DND-41 (cell line): Measurements from ENCODE around the gene SERPINA3.

Source experiments
- ATAC-seq: fragments of 200-7000 bp; cut with Tn5 transposase; 3 replicates; pipeline ENCODE4 v1.9.1; 2021; ENCODE audit warnings: low read depth; ENCODE audit not compliant: insufficient read depth
- DNase-seq: peaks from one replicate; pipeline ENCODE4 v3.0.0-alpha.2; 2020
- H2AFZ ChIP-seq: 2 replicates; pipeline ENCODE4 v1.6.0; 2012; ENCODE audit warnings: low read depth, low read length
- H3K27ac ChIP-seq: 2 replicates; pipeline ENCODE4 v1.5.1; 2012; ENCODE audit warnings: low read length, inconsistent platforms
- H3K27me3 ChIP-seq: fragments of 200-600 bp; sonication (generic); 2 replicates; pipeline ENCODE4 v1.6.0; 2012; ENCODE audit warnings: low read length, mild to moderate bottlenecking, inconsistent platforms; ENCODE audit not compliant: insufficient read depth, poor library complexity
- H3K36me3 ChIP-seq: 2 replicates; pipeline ENCODE4 v1.5.1; 2012; ENCODE audit warnings: low read length, inconsistent platforms; ENCODE audit not compliant: insufficient read depth
- H3K4me1 ChIP-seq: 2 replicates; pipeline ENCODE4 v1.5.1; 2012; ENCODE audit warnings: mild to moderate bottlenecking, low read length; ENCODE audit not compliant: insufficient read depth
- H3K4me2 ChIP-seq: 2 replicates; pipeline ENCODE4 v1.6.0; 2012; ENCODE audit warnings: mild to moderate bottlenecking, moderate library complexity, low read length, inconsistent platforms; ENCODE audit not compliant: insufficient read depth
- H3K4me3 ChIP-seq, 2 experiments: fragments of 200-600 bp in 1 of 2; shearing (Covaris generic) in 1 of 2; 2 replicates each; pipeline ENCODE4 v1.5.1; 2012 to 2016; ENCODE audit warnings: inconsistent platforms in 2 of 2, low read length in 2 of 2, mild to moderate bottlenecking in 2 of 2, low read depth in 1 of 2, moderate library complexity in 1 of 2
- H3K79me2 ChIP-seq: 2 replicates; pipeline ENCODE4 v1.6.0; 2012; ENCODE audit warnings: low read length, inconsistent platforms; ENCODE audit not compliant: insufficient read depth
- H3K9ac ChIP-seq: 2 replicates; pipeline ENCODE4 v1.6.0; 2012; ENCODE audit warnings: low read depth, mild to moderate bottlenecking, inconsistent platforms, low read length, moderate library complexity
- H3K9me3 ChIP-seq: 2 replicates; pipeline ENCODE4 v1.5.1; 2012; ENCODE audit warnings: low read length, moderate library complexity, mild to moderate bottlenecking, inconsistent platforms; ENCODE audit not compliant: insufficient read depth, severe bottlenecking
- H4K20me1 ChIP-seq: 2 replicates; pipeline ENCODE4 v1.6.0; 2012; ENCODE audit warnings: low read length; ENCODE audit not compliant: insufficient read depth
- CTCF ChIP-seq: IDR thresholded peaks from 2 replicates; pipeline ENCODE4 v1.5.1; 2012; ENCODE audit warnings: borderline replicate concordance, low read length, moderate library complexity, mild to moderate bottlenecking; ENCODE audit not compliant: poor library complexity, severe bottlenecking; ENCODE audit errors: extremely low read depth
- EZH2 ChIP-seq: IDR thresholded peaks from 3 replicates; pipeline ENCODE4 v1.6.1; 2012; ENCODE audit warnings: borderline replicate concordance, low read depth, mild to moderate bottlenecking, moderate library complexity, low read length, inconsistent platforms; ENCODE audit not compliant: severe bottlenecking

Gene SERPINA3

GRCh38 chr14:94571395-94571794 lies 40.8 kb upstream of the SERPINA3 start:
- H3K79me2 ChIP-seq = no peaks in the 10 kb centered on the region
- H3K4me3 ChIP-seq = no peak overlapping the region
- no peaks in the 10 kb centered on the region for H3K9me3 ChIP-seq
- H3K4me2 ChIP-seq = no peak overlapping the region
- no peaks in the 10 kb centered on the region for H4K20me1 ChIP-seq
- H3K36me3 ChIP-seq = no peaks in the 10 kb centered on the region
- H2AFZ ChIP-seq = no peak overlapping the region
- H3K4me1 ChIP-seq = no peaks in the 10 kb centered on the region
- no peak for DNase-seq
- ATAC-seq = no peak
- no peak overlapping the region for H3K9ac ChIP-seq
- TF ChIP-seq EZH2 (no peak), CTCF (no peak)
- H3K27ac ChIP-seq = no peak overlapping the region
- H3K27me3 ChIP-seq = no peaks in the 10 kb centered on the region

GRCh38 chr14:94571950-94572349 lies 40.2 kb upstream of the SERPINA3 start:
- ATAC-seq (no peak), DNase-seq (no peak)
- Histone ChIP-seq H3K4me3 (no peak overlapping the region), H3K79me2 (no peaks in the 10 kb centered on the region), H3K27me3 (no peaks in the 10 kb centered on the region), H2AFZ (no peak overlapping the region), H3K9ac (no peak overlapping the region), H3K9me3 (no peaks in the 10 kb centered on the region), H3K4me1 (no peaks in the 10 kb centered on the region), H3K4me2 (no peak overlapping the region), H4K20me1 (no peaks in the 10 kb centered on the region), H3K36me3 (no peaks in the 10 kb centered on the region), H3K27ac (no peak overlapping the region)
- TF ChIP-seq EZH2 (no peak), CTCF (no peak)

GRCh38 chr14:94572637-94573303 lies 39.4 kb upstream of the SERPINA3 start:
- no peaks in the 10 kb centered on the region for H3K27me3 ChIP-seq
- no peak for TF ChIP-seq CTCF
- no peak for TF ChIP-seq EZH2
- ATAC-seq (no peak), DNase-seq (no peak)
- no peaks in the 10 kb centered on the region for H3K9me3 ChIP-seq
- H3K4me3 ChIP-seq = no peak overlapping the region
- H3K79me2 ChIP-seq = no peaks in the 10 kb centered on the region
- H4K20me1 ChIP-seq = no peaks in the 10 kb centered on the region
- H3K4me1 ChIP-seq = no peaks in the 10 kb centered on the region
- H3K27ac ChIP-seq = no peak overlapping the region
- no peaks in the 10 kb centered on the region for H3K36me3 ChIP-seq
- no peak overlapping the region for H2AFZ ChIP-seq
- no peak overlapping the region for H3K4me2 ChIP-seq
- H3K9ac ChIP-seq = no peak overlapping the region
